ENCODE results near the gene CACHD1. TPM values are rescaled to one million over a fixed set of nuclear protein-coding genes. Genes with fewer than 3 reads are reported as not detected.

Gene CACHD1
- total RNA-seq, 2 experiments from 2014 or later, result not detected

GRCh38 chr1:64435000-64435399 lies 34.9 kb upstream of the CACHD1 start:
- Histone ChIP-seq H3K4me2 (ENCODE audit: low read length) (no peak overlapping the region), H2AFZ (ENCODE audit: low read length) (no peak overlapping the region), H3K79me2 (ENCODE audit: insufficient read depth, low read depth, low read length) (no peaks in the 10 kb centered on the region), H3K9me3 (ENCODE audit: low read length) (no peaks in the 10 kb centered on the region), H3K4me3 (ENCODE audit: low read depth, low read length, poor library complexity, severe bottlenecking) (no peak overlapping the region), H4K20me1 (ENCODE audit: insufficient read depth, low read length) (no peaks in the 10 kb centered on the region), H3K9me2 (ENCODE audit: insufficient read depth, low read length) (no peaks in the 10 kb centered on the region), H3K27ac (ENCODE audit: low read depth, low read length, poor library complexity, severe bottlenecking) (no peak overlapping the region), H3K4me1 (ENCODE audit: insufficient read depth, low read length, poor library complexity, severe bottlenecking) (no peaks in the 10 kb centered on the region), H3K36me3 (ENCODE audit: insufficient read depth, low read length) (no peaks in the 10 kb centered on the region)
- no peak for TF ChIP-seq EZH2phosphoT487 (IDR thresholded peaks at IDR 0.05; ENCODE audit: borderline replicate concordance, low read depth, low read length)
- TF ChIP-seq CTCF (conservative IDR thresholded peaks at IDR 0.05; ENCODE audit: low read length), result no peak
- CTCF ChIA-PET (ENCODE audit: unreplicated experiment), result no interaction called here
- BruUV-seq (replicated peaks), result no TSS peak
- no peak for DNase-seq (ENCODE audit: low spot score)
- intact Hi-C loops (cut with micrococcal nuclease; ENCODE audit: unreplicated experiment), result no loop called here
- POLR2A ChIA-PET, result no interaction called here

GRCh38 chr1:64437453-64437852 lies 32.5 kb upstream of the CACHD1 start:
- ChIA-PET CTCF (ENCODE audit: unreplicated experiment) (no interaction called here), POLR2A (no interaction called here)
- H3K27ac ChIP-seq (ENCODE audit: low read depth, low read length, poor library complexity, severe bottlenecking), result no peak overlapping the region
- H3K4me2 ChIP-seq (ENCODE audit: low read length), result no peak overlapping the region
- no peaks in the 10 kb centered on the region for H4K20me1 ChIP-seq (ENCODE audit: insufficient read depth, low read length)
- BruUV-seq (replicated peaks), result no TSS peak
- no peak overlapping the region for H3K4me3 ChIP-seq (ENCODE audit: low read depth, low read length, poor library complexity, severe bottlenecking)
- no peak for TF ChIP-seq EZH2phosphoT487 (IDR thresholded peaks at IDR 0.05; ENCODE audit: borderline replicate concordance, low read depth, low read length)
- no peak for TF ChIP-seq CTCF (conservative IDR thresholded peaks at IDR 0.05; ENCODE audit: low read length)
- no peaks in the 10 kb centered on the region for H3K79me2 ChIP-seq (ENCODE audit: insufficient read depth, low read depth, low read length)
- no peak overlapping the region for H2AFZ ChIP-seq (ENCODE audit: low read length)
- intact Hi-C loops (cut with micrococcal nuclease; ENCODE audit: unreplicated experiment), result no loop called here
- no peaks in the 10 kb centered on the region for H3K9me2 ChIP-seq (ENCODE audit: insufficient read depth, low read length)
- DNase-seq (ENCODE audit: low spot score), result no peak
- H3K9me3 ChIP-seq (ENCODE audit: low read length), result no peaks in the 10 kb centered on the region
- H3K36me3 ChIP-seq (ENCODE audit: insufficient read depth, low read length), result no peaks in the 10 kb centered on the region
- H3K4me1 ChIP-seq (ENCODE audit: insufficient read depth, low read length, poor library complexity, severe bottlenecking), result no peaks in the 10 kb centered on the region

- CTCF ChIA-PET (ENCODE audit: unreplicated experiment), result no interaction called here
- Histone ChIP-seq H2AFZ (ENCODE audit: low read length) (no peak overlapping the region), H3K36me3 (ENCODE audit: insufficient read depth, low read length) (no peaks in the 10 kb centered on the region), H3K4me1 (ENCODE audit: insufficient read depth, low read length, poor library complexity, severe bottlenecking) (no peaks in the 10 kb centered on the region), H3K9me3 (ENCODE audit: low read length) (no peaks in the 10 kb centered on the region), H3K4me3 (ENCODE audit: low read depth, low read length, poor library complexity, severe bottlenecking) (no peak overlapping the region), H3K27ac (ENCODE audit: low read depth, low read length, poor library complexity, severe bottlenecking) (no peak overlapping the region), H3K9me2 (ENCODE audit: insufficient read depth, low read length) (no peaks in the 10 kb centered on the region), H3K79me2 (ENCODE audit: insufficient read depth, low read depth, low read length) (no peaks in the 10 kb centered on the region), H3K4me2 (ENCODE audit: low read length) (no peak overlapping the region), H4K20me1 (ENCODE audit: insufficient read depth, low read length) (no peaks in the 10 kb centered on the region)
- TF ChIP-seq EZH2phosphoT487 (IDR thresholded peaks at IDR 0.05; ENCODE audit: borderline replicate concordance, low read depth, low read length), result no peak
- no peak for TF ChIP-seq CTCF (conservative IDR thresholded peaks at IDR 0.05; ENCODE audit: low read length)
- DNase-seq (ENCODE audit: low spot score), result no peak
- BruUV-seq (replicated peaks), result no TSS peak
- intact Hi-C loops (cut with micrococcal nuclease; ENCODE audit: unreplicated experiment), result no loop called here
- POLR2A ChIA-PET, result interaction anchor here (0.5 kb wide), 1 partner anchor 792 kb away, joined by 3 read pairs; no protein-coding TSS in a partner anchor
These were observed 29.6 kb upstream of the CACHD1 start for GRCh38 chr1:64440183-64440826.
